Endometrium (tissue), 2 donors: ENCODE measurements around the gene LHX3.
"Not testable (repeated sequence)": the region's sequence is repeated elsewhere in the genome, so short reads cannot be mapped to it uniquely, and the experiment has no call there.

Source experiments
- FAIRE-seq: peaks from 2 replicates; lab custom pipeline; 2012; peaks lifted over from hg19 to GRCh38; lab: Jason Lieb, UNC
- donor health status: control.
- donor health status: control.

The LHX3 gene

GRCh38 chr9:136153381-136154065, 51.4 kb downstream of the LHX3 start:
- no peak for FAIRE-seq

GRCh38 chr9:136152931-136153330, 52.0 kb downstream of the LHX3 start:
- FAIRE-seq, result no peak

GRCh38 chr9:136152543-136152866, 52.4 kb downstream of the LHX3 start:
- no peak for FAIRE-seq

GRCh38 chr9:136151848-136152542, 52.9 kb downstream of the LHX3 start:
- no peak for FAIRE-seq

GRCh38 chr9:136151214-136151804, 53.6 kb downstream of the LHX3 start:
- no peak for FAIRE-seq

GRCh38 chr9:136150664-136151213, 54.2 kb downstream of the LHX3 start:
- FAIRE-seq, result not testable (repeated sequence)

- no peak for FAIRE-seq
Observed at GRCh38 chr9:136149853-136150252, 55.1 kb downstream of the LHX3 start.

GRCh38 chr9:136149337-136149736, 55.6 kb downstream of the LHX3 start:
- no peak for FAIRE-seq

GRCh38 chr9:136148766-136149165, 56.2 kb downstream of the LHX3 start:
- FAIRE-seq, result no peak

GRCh38 chr9:136147890-136148714, 56.8 kb downstream of the LHX3 start:
- FAIRE-seq, result no peak

GRCh38 chr9:136147038-136147889, 57.7 kb downstream of the LHX3 start:
- no peak for FAIRE-seq
